GM12865 (cell line): ENCODE results near the gene LAIR1.

Experiments used
- DNase-seq: peaks from one replicate; pipeline ENCODE4 v3.0.0; 2010; ENCODE audit warnings: low read depth
- H3K4me3 ChIP-seq: 2 replicates; pipeline ENCODE4 v1.5.1; 2011; ENCODE audit warnings: mild to moderate bottlenecking, low read depth, low read length, control low read depth
- CTCF ChIP-seq: IDR thresholded peaks from 2 replicates; pipeline ENCODE4 v1.5.1; 2011; ENCODE audit warnings: low read length, control low read depth, low read depth, inconsistent platforms; ENCODE audit not compliant: insufficient read depth; ENCODE audit errors: missing control alignments

LAIR1 gene

GRCh38 chr19:54312436-54313377 lies 52.0 kb downstream of the LAIR1 start, which contains the start of gene LILRA5:
Gene LILRA5, minus strand, starts transcription at chr19:54313166. Its CDS starts 147 bp downstream, at chr19:54313019.
- TF ChIP-seq CTCF: no peak
- H3K4me3 ChIP-seq: no peak within 1 kb of the TSS
- no peak for DNase-seq

GRCh38 chr19:54312011-54312410 lies 52.7 kb downstream of the LAIR1 start:
- no peak overlapping the region for H3K4me3 ChIP-seq
- no peak for TF ChIP-seq CTCF
- no peak for DNase-seq

- no peak overlapping the region for H3K4me3 ChIP-seq
- no peak for TF ChIP-seq CTCF
- no peak for DNase-seq
Observed at GRCh38 chr19:54311486-54311885, 53.2 kb downstream of the LAIR1 start.

- no peak for DNase-seq
- no peak for TF ChIP-seq CTCF
- no peak overlapping the region for H3K4me3 ChIP-seq
Observed at GRCh38 chr19:54310543-54310942, 54.2 kb downstream of the LAIR1 start.

GRCh38 chr19:54309811-54310210 lies 54.9 kb downstream of the LAIR1 start:
- H3K4me3 ChIP-seq: no peak overlapping the region
- no peak for DNase-seq
- TF ChIP-seq CTCF: no peak

- no peak for DNase-seq
- H3K4me3 ChIP-seq: no peak overlapping the region
- no peak for TF ChIP-seq CTCF
Observed at GRCh38 chr19:54307389-54308020, 57.2 kb downstream of the LAIR1 start.
